Activated CD8-positive, alpha-beta memory T cell treated with anti-CD3 and anti-CD28 coated beads for 24 hours (primary cell): ENCODE results near the gene DNAI2.
A peak's percentile ranks its signal among the peaks of the same experiment; 100 is the strongest.

Source experiments
- DNase-seq: peaks from one replicate; pipeline ENCODE4 v3.0.0-alpha.2; 2020

DNAI2 gene, protein sequence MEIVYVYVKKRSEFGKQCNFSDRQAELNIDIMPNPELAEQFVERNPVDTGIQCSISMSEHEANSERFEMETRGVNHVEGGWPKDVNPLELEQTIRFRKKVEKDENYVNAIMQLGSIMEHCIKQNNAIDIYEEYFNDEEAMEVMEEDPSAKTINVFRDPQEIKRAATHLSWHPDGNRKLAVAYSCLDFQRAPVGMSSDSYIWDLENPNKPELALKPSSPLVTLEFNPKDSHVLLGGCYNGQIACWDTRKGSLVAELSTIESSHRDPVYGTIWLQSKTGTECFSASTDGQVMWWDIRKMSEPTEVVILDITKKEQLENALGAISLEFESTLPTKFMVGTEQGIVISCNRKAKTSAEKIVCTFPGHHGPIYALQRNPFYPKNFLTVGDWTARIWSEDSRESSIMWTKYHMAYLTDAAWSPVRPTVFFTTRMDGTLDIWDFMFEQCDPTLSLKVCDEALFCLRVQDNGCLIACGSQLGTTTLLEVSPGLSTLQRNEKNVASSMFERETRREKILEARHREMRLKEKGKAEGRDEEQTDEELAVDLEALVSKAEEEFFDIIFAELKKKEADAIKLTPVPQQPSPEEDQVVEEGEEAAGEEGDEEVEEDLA

DNA sequence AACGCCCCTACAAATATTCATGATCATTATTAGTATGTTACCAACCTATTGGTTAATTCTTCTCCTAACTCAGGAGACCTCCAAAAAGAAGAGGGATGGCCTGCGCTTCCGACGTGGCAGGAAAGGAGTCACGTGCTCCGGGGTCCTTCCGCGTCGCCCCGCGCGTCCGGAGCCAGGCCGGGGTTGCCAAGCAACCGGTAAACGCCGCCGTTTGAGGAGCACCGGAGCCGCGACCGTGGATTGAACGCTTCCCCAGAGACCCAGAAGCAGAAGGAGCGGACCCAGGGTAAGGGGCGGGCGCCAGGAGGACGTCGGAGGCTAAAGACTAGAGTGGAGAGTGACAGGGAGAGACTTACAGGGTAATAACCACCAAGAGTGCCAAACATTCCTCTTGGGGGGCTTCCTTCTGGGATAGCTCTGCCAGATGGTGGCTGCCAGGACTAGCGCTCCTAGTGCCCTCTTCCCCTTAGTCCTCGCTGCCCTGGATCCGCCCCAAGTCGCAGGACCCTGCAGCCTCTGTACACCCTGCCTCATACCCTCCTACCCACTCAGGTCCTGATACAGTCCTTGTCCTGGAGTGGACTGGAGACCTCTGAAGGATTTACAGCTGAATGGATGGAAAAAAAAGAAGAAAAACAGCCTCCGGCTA, at the start of gene DNAI2:
Gene DNAI2, plus strand, starts transcription at position 175 of the 649 bp plus-strand sequence. CDS start 7,584 bp downstream, outside the sequence.
- DNase-seq, result peak; percentile 65

GRCh38 chr17:74224959-74225725, 48.9 kb upstream of the DNAI2 start:
- no peak for DNase-seq

DNA sequence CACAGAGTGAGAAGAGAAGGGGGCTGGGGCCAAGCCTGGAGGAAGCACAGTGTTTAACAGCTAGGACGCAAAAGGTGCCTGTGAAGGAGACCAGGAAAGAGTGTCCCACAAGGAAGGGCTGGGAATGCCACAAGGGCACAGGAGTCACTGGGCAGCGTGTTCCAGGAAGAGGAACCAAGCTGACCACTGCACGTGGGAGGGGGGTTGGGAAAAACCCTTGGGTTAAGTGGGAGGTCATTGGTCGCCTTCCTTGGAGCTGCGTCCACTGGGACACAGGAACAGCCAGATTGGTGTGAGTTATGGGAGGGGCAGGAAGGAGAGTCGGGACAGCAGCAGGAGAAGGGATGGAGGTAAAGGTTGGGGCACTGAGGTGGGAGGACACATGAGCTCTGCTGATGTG, 47.8 kb upstream of the DNAI2 start:
- no peak for DNase-seq

GRCh38 chr17:74227271-74228080, 46.6 kb upstream of the DNAI2 start:
- no peak for DNase-seq

DNA sequence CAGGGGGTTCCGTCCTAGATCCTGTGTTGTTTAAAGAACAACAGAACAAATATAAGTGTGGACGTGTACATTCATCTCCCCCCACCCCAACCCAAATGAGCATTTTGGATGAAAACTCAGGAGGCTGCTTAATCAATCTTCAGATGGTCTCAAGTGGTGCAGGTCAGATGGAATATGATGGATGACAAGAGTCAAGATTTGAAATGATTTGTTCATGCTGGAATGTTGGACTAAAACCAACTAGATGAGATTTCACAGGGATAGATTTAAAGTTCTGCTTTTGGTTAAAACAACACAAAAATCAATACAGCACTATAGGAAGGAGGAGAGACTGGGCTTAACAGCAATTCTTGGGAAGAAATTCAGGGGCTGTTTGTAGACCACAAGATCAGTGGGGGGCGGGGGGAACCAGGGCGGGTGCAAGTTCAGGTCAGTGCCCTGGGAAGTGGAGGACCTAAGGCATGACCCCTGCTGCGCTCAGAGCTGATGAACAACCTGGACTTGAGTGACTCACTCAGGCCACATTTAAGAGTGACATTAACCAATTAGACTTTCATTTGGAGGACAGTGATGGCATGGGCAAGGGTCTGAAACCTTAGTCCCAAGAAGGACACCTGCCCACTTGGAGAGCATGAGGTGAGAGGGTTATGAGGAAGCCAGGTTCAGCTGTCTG, 45.6 kb upstream of the DNAI2 start:
- DNase-seq, result no peak

DNA sequence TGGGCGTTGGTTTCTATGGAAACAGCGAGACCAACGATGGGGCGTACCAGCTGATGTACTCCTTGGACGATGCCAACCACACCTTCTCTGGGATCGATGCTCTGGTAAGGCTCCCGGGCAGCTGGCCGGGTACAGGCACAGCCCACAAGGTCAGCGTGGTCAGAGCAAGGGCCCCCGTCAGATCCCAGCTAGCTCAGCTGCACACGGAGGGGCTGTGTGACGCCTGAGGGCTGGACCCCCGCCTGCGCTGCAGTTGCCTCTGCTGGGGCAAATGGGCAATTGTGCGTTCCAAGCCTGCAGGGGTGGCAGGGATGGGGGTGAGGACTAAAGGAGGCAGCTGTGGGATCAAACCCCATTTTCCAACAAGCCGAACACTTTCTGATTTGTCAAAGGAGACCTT, 43.1 kb upstream of the DNAI2 start:
- no peak for DNase-seq

DNA sequence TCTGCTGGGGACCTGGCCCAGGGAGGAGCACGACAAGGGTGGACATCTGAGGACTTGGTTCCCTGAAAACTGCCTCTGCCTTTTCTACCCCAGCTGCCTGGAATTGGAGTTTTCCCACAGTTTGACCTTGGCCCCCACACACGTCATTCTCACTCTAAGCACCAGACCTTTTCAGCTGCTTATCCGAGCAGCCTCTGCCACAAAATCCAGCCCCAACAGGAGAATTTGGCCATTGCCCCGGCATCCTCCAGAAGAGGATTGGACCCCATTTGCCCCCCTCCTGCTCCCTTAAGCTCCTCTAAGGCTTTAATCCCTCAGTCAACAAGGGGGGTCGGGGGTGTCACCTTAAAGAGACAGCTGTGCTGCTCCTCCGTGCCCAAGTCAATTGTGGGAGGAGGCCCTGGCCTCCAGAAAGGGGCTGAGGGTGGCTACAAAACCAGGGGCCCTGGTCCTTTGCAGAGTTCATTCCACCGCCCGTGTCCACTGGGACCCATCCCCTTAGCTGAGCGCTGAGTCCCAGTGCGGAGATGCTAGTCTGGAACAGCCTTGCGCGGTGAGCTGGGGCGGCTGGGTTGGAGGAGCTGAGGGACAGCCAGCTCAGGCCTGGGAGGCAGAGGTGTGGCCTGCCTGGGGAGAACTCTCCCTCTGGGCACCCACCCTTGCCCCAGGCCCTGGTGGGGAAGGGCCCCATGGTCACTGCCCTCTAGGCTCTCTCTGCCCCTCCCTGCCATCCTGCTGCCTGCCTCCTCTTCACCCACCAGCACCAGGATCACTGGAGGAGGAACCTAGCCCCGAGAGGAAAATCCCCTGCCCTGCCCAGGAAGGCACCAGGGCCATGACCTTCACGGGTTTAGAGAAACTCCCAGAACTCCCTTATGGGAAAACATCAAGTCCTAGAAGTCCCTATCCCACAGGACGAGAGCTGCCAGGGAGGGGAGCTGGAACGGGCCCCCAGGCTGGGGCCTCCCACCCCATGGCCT, 41.8 kb upstream of the DNAI2 start:
- DNase-seq, result no peak

GRCh38 chr17:74233937-74234336, 40.1 kb upstream of the DNAI2 start:
- DNase-seq, result no peak

DNA sequence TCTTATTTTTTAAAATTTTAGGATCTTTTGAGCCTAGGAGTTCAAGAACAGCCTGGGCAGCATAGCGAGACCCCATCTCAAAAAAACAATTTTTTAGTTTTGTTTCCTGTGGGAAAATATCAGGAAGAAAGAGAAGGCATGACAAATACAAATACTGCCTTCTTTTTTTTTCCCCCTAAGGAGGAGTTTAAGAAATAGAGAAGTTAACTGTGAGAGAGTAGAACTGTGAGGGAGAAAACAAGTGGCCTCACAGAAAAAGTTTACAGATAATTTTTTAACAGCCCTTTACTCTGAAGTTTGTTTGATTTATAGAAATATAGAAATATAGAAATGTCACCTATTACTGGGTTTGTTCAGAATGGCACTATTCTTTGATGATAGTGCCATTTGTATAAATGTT, 39.5 kb upstream of the DNAI2 start:
- DNase-seq, result no peak

GRCh38 chr17:74235040-74235581, 38.9 kb upstream of the DNAI2 start:
- DNase-seq, result no peak

GRCh38 chr17:74235911-74236371, 38.1 kb upstream of the DNAI2 start:
- no peak for DNase-seq

DNA sequence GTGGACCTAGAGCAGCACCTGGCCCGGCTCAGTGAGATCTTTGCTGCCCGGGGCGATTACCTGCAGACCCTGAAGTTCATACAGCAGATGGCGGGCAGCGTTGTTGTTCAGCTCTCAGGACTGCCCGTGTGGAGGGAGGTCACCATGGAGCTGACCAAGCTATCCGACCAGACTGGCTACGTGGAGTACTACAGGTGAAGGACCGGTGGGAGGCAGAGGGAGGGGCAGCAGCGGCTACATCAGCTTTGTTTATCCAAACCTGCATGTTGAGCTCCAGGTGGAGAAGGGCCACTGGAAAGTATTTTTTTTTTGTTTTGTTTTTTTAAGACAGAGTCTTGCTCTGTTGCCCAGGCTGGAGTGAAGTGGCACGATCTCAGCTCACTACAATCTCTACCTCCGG, 36.7 kb upstream of the DNAI2 start:
- no peak for DNase-seq

GRCh38 chr17:74239172-74239571, 34.9 kb upstream of the DNAI2 start:
- DNase-seq, result no peak

DNA sequence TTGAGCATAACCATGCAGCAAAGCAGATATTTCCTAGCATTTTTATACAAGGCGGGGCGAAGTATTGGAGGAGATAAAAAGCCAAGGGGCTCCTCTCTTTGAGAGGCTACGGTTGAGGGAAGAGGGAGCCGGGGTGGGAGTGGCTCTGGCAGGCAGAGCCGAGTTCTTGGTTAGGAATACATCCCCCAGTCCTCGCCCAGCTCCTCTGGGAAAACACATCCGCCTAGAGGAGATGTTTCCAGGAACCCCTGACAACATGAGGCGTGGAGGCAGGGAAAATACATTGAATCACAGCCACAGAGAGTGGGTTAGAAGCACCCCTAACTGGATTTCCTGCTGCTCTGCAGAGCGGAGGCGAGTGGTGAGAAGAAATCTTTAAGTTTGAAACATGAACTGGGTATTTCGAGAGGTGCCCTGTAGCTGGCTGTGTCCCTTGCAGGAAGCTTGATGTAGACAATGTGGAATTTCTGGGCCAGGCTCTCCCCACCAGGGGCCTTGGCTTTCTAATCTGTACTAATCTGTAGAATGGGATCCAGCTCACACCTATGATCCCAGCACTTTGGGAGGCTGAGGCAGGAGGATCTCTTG, 33.3 kb upstream of the DNAI2 start:
- DNase-seq, result no peak

GRCh38 chr17:74241431-74241830, 32.6 kb upstream of the DNAI2 start:
- DNase-seq, result no peak

DNA sequence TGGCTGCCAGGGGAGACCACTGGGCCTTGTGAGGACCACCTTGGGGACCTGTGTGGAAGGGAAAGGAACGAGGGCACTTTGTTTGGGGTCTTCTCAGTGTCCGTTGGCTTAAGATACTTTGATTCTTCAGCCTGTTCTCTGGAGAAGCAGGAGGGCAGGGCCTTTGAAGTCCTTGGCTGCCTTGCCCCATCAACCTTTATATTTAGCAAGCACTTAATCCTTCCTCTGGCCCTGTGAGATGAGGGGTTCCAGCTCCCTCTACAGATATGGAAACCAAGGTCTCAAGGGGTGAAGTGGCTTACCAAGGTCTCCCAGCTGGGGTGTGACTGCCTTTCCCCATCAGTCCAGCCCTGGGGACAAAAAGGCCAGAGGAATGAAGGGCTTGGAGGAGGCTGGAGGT, 32.2 kb upstream of the DNAI2 start:
- no peak for DNase-seq

DNA sequence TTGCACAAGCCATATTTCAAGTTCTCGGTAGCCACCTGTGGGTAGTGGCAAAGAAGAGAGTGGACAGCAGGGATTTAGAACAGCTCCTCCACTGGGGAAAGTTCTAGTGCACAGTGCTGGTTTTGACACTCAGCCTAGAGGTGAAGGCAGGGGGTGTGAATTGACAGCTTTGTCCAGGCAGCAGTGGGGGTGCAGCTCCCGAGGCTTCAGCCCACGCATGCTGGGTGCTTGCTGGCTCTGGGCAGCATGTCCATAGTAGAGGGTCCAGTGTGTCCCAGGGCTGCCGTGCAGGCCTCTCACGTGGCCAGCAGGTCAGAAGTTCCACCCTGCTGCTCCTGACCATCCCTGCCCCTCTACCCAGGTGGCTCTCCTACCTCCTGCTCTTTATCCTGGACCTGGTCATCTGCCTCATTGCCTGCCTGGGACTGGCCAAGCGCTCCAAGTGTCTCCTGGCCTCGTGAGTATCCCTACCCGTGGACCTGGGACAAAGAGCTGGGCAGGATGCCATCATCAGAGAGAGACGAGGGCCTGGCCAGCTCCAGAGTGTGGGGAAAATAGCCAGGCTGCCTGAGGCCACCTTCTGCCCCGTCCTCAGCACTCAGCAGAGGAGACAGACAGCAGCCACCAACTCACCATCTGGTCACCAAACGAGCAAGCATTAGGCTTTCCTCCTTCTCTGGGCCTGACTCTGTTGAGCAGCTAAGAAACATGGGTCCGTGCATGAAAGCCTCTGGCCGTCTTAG, 30.9 kb upstream of the DNAI2 start:
- no peak for DNase-seq

DNA sequence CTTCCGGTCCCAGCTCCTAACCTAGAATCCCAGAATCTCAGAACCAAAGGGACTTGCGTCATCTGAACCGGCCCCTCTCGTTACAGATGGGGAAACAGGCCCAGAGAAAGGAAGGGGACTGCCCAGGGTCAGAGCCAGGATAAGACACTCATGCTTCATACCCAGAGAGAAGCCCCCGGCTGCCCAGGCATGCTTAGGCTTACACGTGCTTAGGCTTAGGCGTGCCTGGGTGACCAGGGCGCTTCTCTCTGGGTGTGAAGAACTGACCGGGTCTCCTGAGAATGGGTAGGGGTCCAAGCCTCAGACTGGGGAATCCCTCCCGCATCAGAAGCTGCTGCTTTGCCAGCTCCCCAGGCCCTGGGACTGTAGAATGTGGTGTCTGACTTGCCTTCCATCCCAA, 29.9 kb upstream of the DNAI2 start:
- DNase-seq, result no peak

DNA sequence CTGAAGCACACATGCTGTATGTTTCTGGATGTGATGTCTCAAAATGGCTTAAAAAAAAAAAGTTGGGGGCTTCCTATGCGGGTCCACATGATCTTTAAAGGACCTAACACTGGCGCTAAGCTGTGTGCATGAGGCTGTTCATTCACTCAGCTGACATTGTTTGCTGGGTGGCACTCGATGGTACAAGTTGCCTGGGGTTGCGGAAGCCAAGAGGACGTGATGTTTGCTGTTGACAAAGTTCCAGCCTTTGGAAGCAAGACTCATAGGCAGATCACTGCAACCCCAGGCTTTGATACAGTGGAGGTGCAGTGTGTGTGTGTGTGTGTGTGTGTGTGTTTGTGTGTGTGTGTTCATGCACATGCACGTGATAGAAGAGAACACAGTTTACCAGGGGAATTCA, 29.5 kb upstream of the DNAI2 start:
- DNase-seq, result no peak
